HG02981 (cell line): ENCODE data around the gene SLC25A47.
"Not testable (repeated sequence)": the region's sequence is repeated elsewhere in the genome, so short reads cannot be mapped to it uniquely, and the experiment has no call there.

ENCODE experiments used
- ATAC-seq: cut with Tn5 transposase; IDR thresholded peaks from one replicate; pipeline ENCODE4 v1.9.1; 2021; ENCODE audit warnings: mild to moderate bottlenecking, moderate library complexity; ENCODE audit not compliant: unreplicated experiment

SLC25A47 gene

DNA sequence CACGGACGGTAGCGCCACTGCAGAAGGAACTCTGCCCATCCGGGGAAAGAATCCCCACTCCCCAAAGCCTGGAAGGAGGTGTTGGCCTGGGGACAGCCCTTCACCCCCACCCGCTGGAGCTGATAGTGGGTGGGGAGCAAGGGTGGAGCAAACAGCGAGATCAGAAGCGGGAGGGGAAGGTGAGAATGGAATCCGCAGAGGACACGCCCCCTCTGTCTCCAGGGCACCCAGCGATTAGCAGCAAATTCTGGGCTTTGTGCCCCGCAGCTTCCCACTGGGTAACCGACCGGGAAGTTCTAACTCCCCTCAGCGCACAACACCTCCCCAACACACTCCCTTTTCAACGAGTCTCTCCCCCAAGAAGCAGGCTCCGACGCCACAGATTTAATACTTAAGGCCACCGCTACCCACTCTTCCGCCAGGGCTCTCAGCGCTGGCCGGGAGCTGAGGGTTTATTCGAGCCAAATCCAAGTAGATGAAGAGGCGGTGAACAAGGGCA lies 18.3 kb upstream of the SLC25A47 start:
- no peak for ATAC-seq

DNA sequence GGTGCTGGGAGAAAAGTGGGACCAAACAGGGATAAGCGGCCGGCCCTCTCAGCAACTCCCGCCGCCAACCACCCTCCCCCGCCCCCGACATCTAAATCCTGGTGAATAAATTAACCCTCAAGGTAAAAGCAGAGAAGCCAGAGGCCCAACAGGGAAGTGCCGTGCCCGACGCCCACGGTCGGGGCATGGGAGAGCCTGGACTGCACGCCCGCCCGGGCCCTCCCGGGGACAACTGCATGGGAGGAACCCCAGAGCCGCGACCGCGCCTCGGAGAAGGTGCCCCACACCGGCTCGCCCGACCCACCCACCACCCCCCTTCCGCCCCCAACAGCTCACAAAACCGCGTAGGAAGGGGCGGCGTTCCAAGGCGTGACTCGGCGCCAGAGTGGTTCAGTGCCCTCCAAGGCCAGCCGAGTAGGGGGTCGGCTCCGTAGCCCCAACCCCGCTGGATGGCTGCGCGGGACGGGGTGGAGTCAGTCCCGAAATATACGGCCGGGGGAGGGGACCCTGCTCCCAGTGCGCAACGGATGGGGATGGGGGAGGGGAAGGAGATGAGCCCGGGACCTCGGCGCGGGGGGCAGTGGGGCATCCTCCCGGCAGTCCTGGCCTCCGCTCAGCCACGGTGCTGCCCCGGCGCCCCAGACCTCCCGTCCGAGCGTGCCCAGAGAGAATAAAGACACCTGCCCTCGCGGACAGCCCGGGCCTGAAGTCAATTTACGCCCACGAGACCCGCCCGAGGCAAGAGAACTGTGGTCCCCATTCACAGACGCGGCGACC lies 17.6 kb upstream of the SLC25A47 start:
- ATAC-seq, result no peak

DNA sequence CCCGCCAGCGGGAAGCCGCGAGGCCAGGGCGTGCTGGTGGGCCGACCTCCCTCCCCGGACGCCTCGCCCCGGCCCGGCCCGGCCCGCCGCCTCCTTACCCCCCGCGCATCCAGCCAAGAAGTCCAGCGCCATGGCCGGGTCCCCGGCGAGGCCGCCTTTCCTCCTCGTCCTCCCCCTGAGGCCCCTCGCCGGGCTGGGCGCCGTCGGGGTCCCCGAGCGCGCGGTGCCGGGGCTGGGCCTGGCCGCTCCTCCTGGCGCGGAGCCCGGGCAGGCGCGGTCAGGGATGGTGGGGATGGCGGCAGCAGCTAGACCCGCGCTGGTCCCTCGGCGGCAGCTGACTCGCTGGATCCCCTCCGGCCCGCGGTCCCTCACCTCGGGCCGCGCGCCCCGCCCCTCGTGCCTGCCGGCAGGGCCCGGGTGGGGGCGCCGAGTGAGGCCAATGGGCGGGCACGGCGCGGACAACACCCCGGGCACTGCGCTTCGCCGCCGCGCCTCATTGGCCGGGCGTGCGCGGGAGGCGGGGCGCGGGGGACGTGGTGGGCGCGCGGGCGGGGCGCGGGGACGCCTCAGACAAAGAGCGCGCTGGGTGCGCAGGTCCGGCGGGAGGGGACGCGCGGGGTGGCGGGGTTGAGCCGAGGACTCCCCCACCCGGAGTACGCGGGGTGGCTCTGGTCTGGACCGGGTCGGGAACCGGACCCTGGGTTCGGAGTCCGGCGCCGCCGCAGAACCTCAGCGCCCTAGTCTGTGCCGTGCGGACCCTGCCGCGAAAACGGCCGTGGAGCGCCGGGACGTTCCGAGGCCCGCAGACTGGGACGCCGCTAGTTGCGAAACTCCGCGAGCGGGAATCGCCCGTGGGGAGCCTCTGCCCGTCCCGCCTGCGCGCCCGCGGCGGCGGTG lies 16.8 kb upstream of the SLC25A47 start, which contains the start of gene SLC25A29:
Gene SLC25A29 (minus strand): TSS at position 344 of the 897 bp plus-strand sequence. CDS start 212 bp downstream, at position 132.
- peak; percentile 89 for ATAC-seq

DNA sequence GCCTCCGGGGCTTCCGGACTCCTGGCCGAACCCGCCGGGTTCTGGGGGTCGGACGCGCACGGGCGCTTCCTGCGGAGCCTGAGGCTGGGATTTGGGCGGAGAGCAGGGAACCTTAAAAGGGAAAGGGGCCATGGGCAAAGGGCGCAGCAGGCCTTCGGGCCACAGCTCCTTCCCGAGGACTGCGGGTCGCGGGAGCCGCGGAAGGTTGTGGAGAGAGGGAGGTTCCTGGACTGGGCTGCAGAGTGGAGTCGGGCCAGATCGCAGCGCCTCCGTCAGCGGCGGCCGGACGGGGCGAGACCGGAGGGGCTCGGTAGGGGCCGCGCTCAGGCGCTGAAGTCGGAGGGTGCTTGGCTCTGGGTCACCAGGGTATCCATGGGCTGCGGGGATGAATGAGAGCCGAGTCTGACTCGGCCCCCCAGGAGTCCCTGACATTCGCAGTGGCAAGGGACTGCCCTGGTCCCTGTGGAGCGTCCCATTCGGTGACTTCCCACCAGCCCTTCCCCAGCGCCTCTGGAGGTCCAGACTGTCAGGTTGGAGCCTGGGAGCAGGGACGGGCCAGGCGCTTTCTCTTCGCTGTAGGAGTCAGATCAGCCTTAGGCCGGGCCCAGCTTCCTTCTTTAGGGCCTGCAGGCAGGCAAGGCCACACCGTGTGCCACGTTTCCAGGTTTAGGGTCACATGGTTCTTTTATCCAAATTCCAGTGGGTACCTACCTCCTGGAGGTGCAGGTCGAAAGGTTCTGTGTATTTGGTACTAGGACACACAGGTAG lies 16.0 kb upstream of the SLC25A47 start:
- no peak for ATAC-seq

DNA sequence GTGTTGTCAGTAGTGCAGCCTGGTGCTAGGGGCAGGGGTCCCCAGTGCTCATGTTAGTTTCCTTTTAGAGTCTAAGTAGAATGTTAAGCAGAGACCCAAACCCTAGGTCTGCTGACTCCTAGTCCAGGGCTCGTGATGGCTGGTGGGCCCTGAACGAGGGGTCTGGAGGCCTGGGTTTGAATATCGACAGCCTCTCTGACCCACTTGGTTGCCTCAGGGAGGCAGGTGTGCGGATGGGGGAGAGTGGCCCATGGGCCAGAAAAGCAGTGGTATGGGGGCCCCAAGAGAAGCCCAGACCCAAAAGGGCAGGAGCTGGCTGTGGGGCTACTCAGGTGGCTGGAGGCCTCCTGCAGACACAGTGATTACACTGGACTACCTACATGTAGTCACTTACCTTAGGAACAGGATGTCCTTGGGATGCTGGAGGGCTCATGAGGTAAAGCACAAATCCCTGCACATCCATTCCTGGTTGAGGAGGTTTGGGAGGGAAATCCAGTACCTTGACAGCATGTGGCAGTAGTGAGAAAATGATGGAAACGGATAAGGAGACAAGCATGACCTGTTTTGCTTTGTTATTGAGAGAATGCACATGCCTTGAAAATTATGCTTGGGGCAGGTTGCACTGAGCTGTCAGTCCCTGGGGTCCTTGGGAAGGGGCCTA lies 15.2 kb upstream of the SLC25A47 start:
- ATAC-seq, result no peak

DNA sequence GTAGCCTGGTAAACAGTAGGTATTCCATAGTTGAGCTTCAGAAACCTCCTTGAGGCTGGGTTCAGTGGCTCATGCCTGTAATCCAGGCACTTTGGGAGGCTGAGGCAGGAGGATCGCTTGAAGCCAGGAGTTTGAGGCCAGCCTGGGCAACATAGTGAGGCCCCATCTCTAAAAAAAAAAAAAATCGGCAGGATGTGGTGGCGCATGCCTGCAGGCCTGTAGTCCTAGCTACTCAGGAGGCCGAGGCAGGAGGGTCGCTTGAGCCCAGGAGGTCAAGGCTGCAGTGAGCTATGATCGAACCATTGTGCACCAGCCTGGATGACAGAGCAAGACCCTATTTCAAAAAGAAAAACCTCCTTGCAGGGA lies 14.7 kb upstream of the SLC25A47 start:
- ATAC-seq, result not testable (repeated sequence)

DNA sequence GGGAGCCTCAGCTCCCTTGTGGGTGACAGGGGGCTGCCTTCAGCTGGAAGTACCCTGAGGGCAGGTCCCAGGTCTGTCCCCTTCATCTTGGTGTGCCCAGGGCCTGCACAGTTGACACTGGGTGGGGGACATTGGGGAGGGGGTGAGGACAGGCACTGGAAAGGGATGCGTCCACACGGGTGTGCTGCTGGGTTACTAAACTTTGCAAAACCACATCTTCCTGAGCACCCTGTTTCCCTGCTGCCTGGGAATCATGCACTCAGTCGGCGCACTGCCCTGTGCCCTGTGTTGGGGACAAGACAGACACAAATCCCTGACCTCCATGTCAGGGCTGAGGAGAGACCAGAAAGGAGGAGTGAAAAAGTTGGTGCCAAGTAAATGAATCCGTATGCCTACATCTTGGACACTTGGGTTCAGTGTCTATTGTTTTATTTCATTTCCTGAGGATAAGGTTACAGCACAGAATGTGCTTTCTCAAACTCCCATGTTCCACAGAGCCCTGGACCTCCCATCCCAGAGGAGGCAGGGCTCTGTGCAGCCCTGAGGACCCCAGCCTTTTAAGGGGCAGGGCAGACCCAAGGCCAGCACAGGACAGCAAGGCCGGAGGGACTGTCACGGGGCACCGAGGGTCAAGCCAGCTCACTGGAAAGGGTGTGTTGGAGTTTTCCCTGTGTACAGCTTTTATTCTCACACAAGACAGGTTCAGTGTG lies 14.0 kb upstream of the SLC25A47 start:
- no peak for ATAC-seq

DNA sequence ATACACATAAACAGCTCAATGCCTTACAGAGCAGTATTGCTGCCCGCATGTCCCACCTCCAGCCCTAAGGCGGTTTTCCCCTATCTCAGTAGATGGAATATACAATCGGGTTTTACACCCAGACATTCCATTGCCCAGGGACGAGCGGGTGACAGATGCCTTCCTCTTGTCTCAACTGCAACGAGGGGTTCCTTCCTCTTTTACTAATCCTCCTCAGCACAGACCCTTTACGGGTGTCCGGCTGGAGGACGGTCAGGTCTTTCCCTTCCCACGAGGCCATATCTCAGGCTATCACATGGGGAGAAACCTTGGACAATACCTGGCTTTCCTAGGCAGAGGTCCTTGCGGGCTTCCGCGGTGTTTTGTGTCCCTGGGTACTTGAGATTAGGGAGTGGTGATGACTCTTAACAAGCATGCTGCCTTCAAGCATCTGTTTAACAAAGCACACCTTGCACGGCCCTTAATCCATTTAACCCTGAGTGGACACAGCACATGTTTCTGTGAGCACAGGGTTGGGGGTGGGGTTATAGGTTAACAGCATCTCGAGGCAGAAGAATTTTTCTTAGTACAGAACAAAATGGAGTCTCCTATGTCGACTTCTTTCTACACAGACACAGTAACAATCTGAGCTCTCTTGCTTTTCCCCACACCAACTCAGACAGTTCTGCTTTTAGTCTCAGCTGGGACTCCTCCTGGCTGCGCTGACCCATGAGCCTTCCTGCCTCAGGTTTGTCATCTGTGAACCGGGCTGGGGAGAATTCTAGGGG lies 10.8 kb upstream of the SLC25A47 start:
- ATAC-seq, result not testable (repeated sequence)

DNA sequence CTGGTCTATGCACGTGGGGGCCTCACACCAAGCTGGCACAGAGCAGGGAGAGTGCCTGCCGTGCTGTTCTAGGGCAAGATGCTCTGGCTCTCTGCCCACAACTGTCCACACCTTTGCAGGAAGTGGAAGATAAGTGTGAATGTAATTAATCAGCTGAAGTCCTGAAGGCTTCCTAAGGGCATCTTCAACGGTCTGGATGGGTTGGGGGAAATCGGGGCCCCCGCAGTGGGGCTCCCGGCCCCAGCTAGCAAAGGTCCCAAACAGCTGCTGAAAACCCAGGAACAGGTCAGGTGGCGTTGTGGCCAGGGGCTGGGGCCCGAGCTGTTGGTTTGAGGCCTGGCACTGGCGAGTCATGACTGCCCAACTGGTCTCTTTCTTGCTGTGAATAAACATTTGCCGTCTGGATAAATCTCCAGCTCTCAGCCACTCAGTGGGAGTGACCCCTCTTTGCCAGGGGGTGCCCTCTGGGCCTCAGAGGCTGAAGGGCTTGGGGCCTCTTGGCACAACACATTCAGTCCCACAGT lies 10.2 kb upstream of the SLC25A47 start:
- no peak for ATAC-seq

DNA sequence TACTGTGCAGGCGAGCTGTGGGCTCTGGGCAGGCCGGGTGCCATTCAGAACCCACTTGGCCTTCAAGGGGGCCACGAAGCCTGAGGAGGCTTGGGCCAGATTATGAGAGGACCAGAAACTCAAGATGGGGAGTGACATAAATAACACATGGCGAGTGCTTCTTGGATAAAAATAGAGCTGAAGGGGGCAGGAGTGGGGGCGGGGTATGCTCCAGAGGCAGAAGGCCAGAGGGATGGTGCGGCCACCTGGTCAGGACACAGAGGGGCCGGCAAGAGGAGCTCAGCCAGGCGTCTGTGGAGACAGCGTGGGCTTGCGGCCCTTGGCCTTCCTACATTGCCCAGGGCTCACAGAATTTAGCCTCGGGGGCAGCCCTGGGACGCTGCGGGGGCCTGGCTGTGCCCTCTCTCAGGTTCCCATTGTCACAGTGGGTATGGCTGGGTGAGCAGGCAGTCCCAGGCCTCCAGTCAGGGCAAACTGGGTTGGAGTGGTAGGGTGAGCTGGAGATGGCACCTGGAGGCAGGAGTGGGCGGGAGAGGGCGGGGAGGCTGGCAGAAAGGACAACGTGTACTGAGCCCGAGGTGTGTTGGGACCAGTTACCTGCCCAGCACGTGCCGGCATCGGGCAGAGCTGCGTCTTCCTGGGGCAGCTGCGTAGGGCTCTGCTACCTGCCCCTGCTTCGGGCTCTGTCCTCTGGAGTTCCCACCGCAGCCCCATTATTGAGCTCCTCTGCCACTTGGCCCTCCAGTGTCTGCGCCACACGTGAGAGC lies 9.5 kb upstream of the SLC25A47 start:
- ATAC-seq, result no peak

DNA sequence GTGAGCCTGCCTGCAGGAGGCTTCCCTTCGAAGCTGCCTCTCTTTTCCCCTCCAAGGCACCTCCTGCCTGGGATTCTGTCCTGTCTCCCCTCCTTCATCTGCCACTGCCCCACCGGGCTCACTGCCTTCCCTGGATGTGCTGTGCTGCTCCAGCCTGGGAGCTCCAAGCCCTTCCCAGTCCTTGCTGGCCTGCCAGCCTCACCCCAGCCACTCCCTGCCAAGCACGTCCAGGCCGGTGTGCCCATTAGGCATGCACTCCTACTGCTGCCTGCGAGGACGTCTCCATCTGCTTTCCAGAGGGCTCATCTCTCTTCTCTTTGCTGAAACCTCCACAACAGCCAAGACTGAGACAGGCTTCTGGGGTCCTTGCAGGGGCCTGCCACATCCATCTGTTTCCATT lies 8.4 kb upstream of the SLC25A47 start:
- no peak for ATAC-seq

DNA sequence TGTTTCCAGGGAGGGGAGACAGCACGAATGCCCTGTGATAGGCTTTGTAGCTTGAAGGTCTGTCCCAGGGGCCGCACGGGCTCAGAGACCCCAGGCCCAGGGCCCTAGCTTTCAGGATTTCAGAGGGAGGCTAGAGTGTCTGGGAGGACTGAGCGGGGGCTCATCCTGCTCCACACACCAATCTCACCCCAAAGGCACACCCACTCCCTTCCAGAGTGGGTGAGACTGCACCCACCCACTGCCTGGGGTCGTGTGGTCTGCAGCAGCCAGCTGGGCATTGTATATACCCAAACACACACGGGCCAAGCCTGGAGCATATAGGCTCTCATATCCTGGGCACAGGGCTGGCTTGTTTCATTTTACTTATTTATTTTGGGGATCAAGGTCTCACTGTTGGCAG lies 5.8 kb upstream of the SLC25A47 start:
- no peak for ATAC-seq

DNA sequence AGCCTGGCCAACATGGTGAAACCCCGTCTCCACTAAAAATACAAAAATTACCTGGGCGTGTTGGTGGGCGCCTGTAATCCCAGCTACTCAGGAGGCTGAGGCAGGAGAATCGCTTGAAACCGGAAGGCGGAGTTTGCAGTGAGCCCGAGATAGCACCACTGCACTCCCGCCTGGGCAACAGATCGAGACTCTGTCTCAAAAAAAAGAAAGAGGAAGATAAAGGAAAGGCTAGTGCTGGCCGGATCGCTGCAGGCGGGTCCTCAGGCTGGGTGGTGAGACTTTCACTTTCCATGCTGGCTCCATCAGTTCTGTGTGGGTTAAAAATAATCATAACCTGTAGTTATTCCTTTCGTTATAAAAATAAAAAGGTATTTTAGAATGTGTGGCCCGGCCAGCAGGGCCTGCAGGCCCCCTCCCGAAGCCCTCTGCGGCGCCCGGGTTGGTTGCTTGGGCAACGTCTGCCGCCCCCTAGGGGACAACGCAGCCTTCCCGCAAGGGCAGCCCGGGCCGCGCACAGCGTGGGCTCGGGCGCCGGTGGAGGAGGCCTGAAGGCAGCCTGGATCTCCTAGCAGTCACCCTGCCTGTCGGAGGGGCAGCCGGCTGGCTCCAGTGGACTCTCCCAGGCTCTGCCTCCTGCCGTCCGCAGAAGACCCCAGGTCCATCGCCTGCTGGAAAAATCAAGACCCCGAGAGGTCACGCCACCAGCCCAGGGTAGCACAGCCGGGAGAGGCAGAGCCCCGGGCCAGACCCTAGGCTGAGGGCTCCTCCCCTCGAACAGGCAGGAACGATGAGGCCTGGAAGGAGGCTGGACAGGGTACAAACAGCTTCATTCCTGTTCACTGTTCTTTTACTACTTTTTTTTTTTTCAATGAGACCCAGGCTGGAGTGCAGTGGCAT lies 5.0 kb upstream of the SLC25A47 start:
- peak; percentile 86 for ATAC-seq

DNA sequence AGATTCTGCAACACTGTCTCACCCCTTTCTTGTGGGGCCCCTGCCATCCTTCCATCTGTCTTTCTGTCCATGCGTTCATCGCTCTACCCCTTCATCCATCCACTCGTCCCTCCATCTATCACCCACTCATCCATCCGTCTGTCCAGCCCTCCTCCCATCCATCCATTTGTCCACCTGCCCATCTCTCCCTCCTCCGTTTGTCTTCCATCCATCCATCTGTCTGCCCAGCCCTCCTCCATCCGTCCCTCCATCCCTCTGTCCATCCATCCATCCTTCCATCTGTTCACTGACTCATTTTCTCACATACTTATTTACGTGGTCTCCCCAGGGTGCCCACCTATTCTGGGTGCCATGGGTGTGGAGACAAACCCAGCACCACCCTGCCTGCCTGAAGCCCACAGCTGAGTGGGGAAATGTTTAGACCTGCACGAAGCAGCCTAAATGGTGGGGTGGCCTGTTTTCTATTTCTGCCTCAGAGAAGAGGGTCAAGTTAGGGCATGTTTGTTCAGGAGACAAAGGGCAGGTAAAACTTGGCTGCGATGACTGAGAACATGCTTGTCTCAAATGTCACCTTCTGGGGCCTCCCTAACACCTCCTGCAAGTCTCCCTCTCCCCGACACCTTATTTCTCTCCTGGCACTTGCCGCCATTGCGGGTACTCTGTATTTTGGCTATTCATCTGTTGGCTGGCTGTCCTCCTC lies 2.8 kb upstream of the SLC25A47 start:
- no peak for ATAC-seq

DNA sequence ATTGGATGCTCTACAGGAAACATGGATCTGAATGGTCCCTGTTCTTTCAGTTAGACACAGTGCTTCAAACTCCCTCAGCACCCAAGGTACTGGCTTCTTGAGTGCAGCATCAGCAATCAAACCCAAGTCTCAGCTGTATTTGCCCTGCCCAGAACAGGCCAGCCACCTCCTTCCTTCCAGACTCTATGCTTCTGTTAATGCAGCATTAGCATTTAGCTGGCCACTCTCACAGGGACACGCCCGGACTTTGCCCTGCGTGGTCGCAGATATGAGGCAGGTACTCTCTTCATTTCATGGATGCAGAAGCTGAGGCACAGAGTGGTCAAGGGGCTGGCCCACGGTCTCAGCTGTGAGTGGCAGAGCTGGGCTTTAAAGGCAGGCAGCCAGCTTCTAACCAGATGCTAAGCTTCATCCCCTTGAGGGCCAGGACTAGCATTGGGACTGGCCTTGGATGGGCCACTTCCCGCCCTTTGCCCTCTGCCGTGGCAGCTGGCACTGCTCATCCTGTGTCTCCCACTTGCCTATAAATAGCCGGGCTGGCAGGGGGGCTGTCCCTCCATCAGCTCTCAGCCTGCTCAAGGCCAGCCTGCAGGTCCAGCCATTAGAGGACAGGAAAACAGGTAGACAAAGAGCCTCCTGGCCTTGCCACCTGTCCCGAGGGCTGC lies 1.5 kb upstream of the SLC25A47 start:
- no peak for ATAC-seq
